Transverse colon (tissue), 4 donors: ENCODE measurements around the gene MAGEC1.

Experiments
- CTCF ChIP-seq, 5 experiments: fragments of 200-600 bp in 3 of 5; fragments of 450-650 bp in 2 of 5; sonication (generic) in 3 of 5; IDR thresholded peaks; 1 replicate in 2 of 5; 2 replicates in 3 of 5; pipeline ENCODE4 v1.5.1; 2016 to 2017; ENCODE audit warnings: antibody characterized with exemption in 5 of 5, inconsistent platforms in 3 of 5, mild to moderate bottlenecking in 2 of 5, moderate library complexity in 1 of 5
- POLR2A ChIP-seq: fragments of 450-650 bp; IDR thresholded peaks from one replicate; pipeline ENCODE4 v1.6.1; 2016; ENCODE audit warnings: antibody characterized with exemption, mild to moderate bottlenecking, moderate library complexity
- POLR2AphosphoS5 ChIP-seq, 3 donors: sonication (generic); formaldehyde crosslinking; IDR thresholded peaks; one replicate each; pipeline ENCODE4 v1.6.1; 2016; ENCODE audit warnings: antibody characterized with exemption in 3 of 3

- TF ChIP-seq CTCF (IDR thresholded peaks at IDR 0.05) (no peak), POLR2AphosphoS5 (IDR thresholded peaks at IDR 0.05) (no peak), POLR2A (no peak)
Observed at GRCh38 chrX:141857479-141857878, 46.2 kb upstream of the MAGEC1 start.
